Left forelimb (tissue), 1 donor: ENCODE data around the gene TMEM52B.
"Not testable (repeated sequence)": the region's sequence is repeated elsewhere in the genome, so short reads cannot be mapped to it uniquely, and the experiment has no call there.

Source experiments
- DNase-seq: peaks from one replicate; pipeline ENCODE4 v3.0.0-alpha.2; 2018; ENCODE audit warnings: low spot score

Gene TMEM52B

GRCh38 chr12:10211940-10212738 lies 33.3 kb downstream of the TMEM52B start:
- DNase-seq = peak; percentile 91

GRCh38 chr12:10212739-10213131 lies 33.9 kb downstream of the TMEM52B start, which contains the start of gene GABARAPL1:
GABARAPL1 (plus strand) TSS chr12:10212877; CDS start chr12:10213130, 253 bp downstream.
- DNase-seq = peak; percentile 91

GRCh38 chr12:10213168-10214135 lies 34.6 kb downstream of the TMEM52B start:
- DNase-seq = peak; percentile 83

- no peak for DNase-seq
Observed at GRCh38 chr12:10214136-10214894, 35.5 kb downstream of the TMEM52B start.

GRCh38 chr12:10214895-10215267 lies 36.0 kb downstream of the TMEM52B start:
- DNase-seq = no peak

- no peak for DNase-seq
Observed at GRCh38 chr12:10215436-10215835, 36.6 kb downstream of the TMEM52B start.

GRCh38 chr12:10215946-10216345 lies 37.1 kb downstream of the TMEM52B start:
- DNase-seq = not testable (repeated sequence)

- no peak for DNase-seq
Observed at GRCh38 chr12:10218021-10218420, 39.2 kb downstream of the TMEM52B start.

GRCh38 chr12:10220398-10221077 lies 41.7 kb downstream of the TMEM52B start:
- DNase-seq = no peak

- DNase-seq = no peak
Observed at GRCh38 chr12:10221846-10222245, 43.0 kb downstream of the TMEM52B start.

GRCh38 chr12:10223208-10223607 lies 44.4 kb downstream of the TMEM52B start:
- DNase-seq = no peak

GRCh38 chr12:10225426-10225825 lies 46.6 kb downstream of the TMEM52B start:
- DNase-seq = not testable (repeated sequence)

- DNase-seq = no peak
Observed at GRCh38 chr12:10226086-10226485, 47.3 kb downstream of the TMEM52B start.

- no peak for DNase-seq
Observed at GRCh38 chr12:10226731-10227130, 47.9 kb downstream of the TMEM52B start.

GRCh38 chr12:10227648-10228047 lies 48.8 kb downstream of the TMEM52B start:
- no peak for DNase-seq

- DNase-seq = no peak
Observed at GRCh38 chr12:10234562-10234961, 55.7 kb downstream of the TMEM52B start.

GRCh38 chr12:10235761-10236631 lies 57.2 kb downstream of the TMEM52B start:
- DNase-seq = no peak

- DNase-seq = no peak
Observed at GRCh38 chr12:10236720-10237119, 57.9 kb downstream of the TMEM52B start.

- no peak for DNase-seq
Observed at GRCh38 chr12:10238526-10238925, 59.7 kb downstream of the TMEM52B start.

GRCh38 chr12:10241290-10241689 lies 62.5 kb downstream of the TMEM52B start:
- DNase-seq = no peak
